Measurements from ENCODE around the gene NANS.
"Not testable (repeated sequence)": the region's sequence is repeated elsewhere in the genome, so short reads cannot be mapped to it uniquely, and the experiment has no call there.

- not testable (repeated sequence) for TF ChIP-seq CTCF, EZH2 (IDR thresholded peaks at IDR 0.05)
Observed at GRCh38 chr9:98124091-98124490, 67.6 kb downstream of the NANS start.

All from neural progenitor cell (in vitro differentiated cells).